Superior temporal gyrus (tissue), 1 donor: ENCODE results near the gene FAM13B.
"Not testable (repeated sequence)": the region's sequence is repeated elsewhere in the genome, so short reads cannot be mapped to it uniquely, and the experiment has no call there.

ENCODE experiments used
- DNase-seq: peaks from one replicate; pipeline ENCODE4 v3.0.0-alpha.2; 2016; ENCODE audit errors: extremely low spot score

FAM13B gene

GRCh38 chr5:138035605-138036537 is 3.0 kb upstream of the FAM13B start:
- peak; percentile 99 for DNase-seq

- peak; percentile 26 for DNase-seq
Observed at GRCh38 chr5:138033907-138034306, 1.0 kb upstream of the FAM13B start.

- DNase-seq: peak; percentile 33
Observed at GRCh38 chr5:138033386-138033808, 518 bp upstream of the FAM13B start.

GRCh38 chr5:138032028-138032571 is 779 bp downstream of the FAM13B start:
- peak; percentile 74 for DNase-seq

GRCh38 chr5:138029944-138030343 is 2.9 kb downstream of the FAM13B start:
- no peak for DNase-seq

- DNase-seq: no peak
Observed at GRCh38 chr5:138029501-138029900, 3.4 kb downstream of the FAM13B start.

GRCh38 chr5:138028971-138029365 is 3.9 kb downstream of the FAM13B start:
- no peak for DNase-seq

GRCh38 chr5:138028262-138028970 is 4.5 kb downstream of the FAM13B start:
- not testable (repeated sequence) for DNase-seq

GRCh38 chr5:138026793-138027192 is 6.1 kb downstream of the FAM13B start:
- not testable (repeated sequence) for DNase-seq

GRCh38 chr5:138025285-138025684 is 7.6 kb downstream of the FAM13B start:
- no peak for DNase-seq

- DNase-seq: no peak
Observed at GRCh38 chr5:138024117-138024516, 8.8 kb downstream of the FAM13B start.

GRCh38 chr5:138022912-138023311 is 10.0 kb downstream of the FAM13B start:
- DNase-seq: no peak

- no peak for DNase-seq
Observed at GRCh38 chr5:138021771-138022170, 11.1 kb downstream of the FAM13B start.

- DNase-seq: no peak
Observed at GRCh38 chr5:138018849-138019248, 14.0 kb downstream of the FAM13B start.

- DNase-seq: no peak
Observed at GRCh38 chr5:138015916-138016315, 17.0 kb downstream of the FAM13B start.

GRCh38 chr5:138011991-138012390 is 20.9 kb downstream of the FAM13B start:
- no peak for DNase-seq

GRCh38 chr5:138000102-138000723 is 32.7 kb downstream of the FAM13B start:
- DNase-seq: no peak

GRCh38 chr5:137997726-137998213 is 35.1 kb downstream of the FAM13B start:
- no peak for DNase-seq

- no peak for DNase-seq
Observed at GRCh38 chr5:137995749-137996128, 37.1 kb downstream of the FAM13B start.

- no peak for DNase-seq
Observed at GRCh38 chr5:137995077-137995748, 37.7 kb downstream of the FAM13B start.

- DNase-seq: no peak
Observed at GRCh38 chr5:137994556-137994955, 38.3 kb downstream of the FAM13B start.
